K562 (cell line): ENCODE data around the gene TMEM208. TPM values are rescaled to one million over a fixed set of nuclear protein-coding genes. Genes with fewer than 3 reads are reported as not detected.

Experiments
- ETV1 ChIP-seq: fragments of 450-650 bp; conservative IDR thresholded peaks from 2 replicates; pipeline ENCODE4 v1.6.1; 2016; ENCODE audit warnings: missing genetic modification characterization, control low read depth, low read depth, missing compliant biosample characterization
- FOXA3 ChIP-seq, 2 experiments: fragments of 450-650 bp in 1 of 2; sonication (generic) in 1 of 2; formaldehyde crosslinking; IDR thresholded peaks in 1 of 2; conservative IDR thresholded peaks in 1 of 2; 2 replicates each; pipeline versions ENCODE4 v1.4.0 to v1.8.0; 2020 to 2022; ENCODE audit warnings: mild to moderate bottlenecking in 2 of 2, missing genetic modification reagents in 1 of 2
- FOXM1 ChIP-seq, 2 experiments: fragments of 450-650 bp in 1 of 2; sonication (generic) in 1 of 2; formaldehyde crosslinking in 1 of 2; IDR thresholded peaks; 2 replicates each; pipeline versions ENCODE4 v1.6.1 to v1.9.0; 2017 to 2022; ENCODE audit warnings: low read depth in 2 of 2, mild to moderate bottlenecking in 2 of 2, missing genetic modification reagents in 1 of 2, moderate library complexity in 1 of 2
- GMEB1 ChIP-seq: fragments of 250-450 bp; sonication (Bioruptor Pico); IDR thresholded peaks from 2 replicates; pipeline ENCODE4 v1.4.0; 2020; ENCODE audit warnings: mild to moderate bottlenecking
- HDAC1 ChIP-seq, 2 experiments: fragments of 450-650 bp; IDR thresholded peaks; 2 replicates each; pipeline ENCODE4 v1.6.1; 2016 to 2017; ENCODE audit warnings: inconsistent platforms in 1 of 2, mild to moderate bottlenecking in 1 of 2, moderate library complexity in 1 of 2
- NCOA6 ChIP-seq: fragments of 450-650 bp; IDR thresholded peaks from 2 replicates; pipeline ENCODE4 v1.6.1; 2017; ENCODE audit warnings: mild to moderate bottlenecking
- NFYB ChIP-seq: IDR thresholded peaks from 2 replicates; pipeline ENCODE4 v1.6.1; 2011; ENCODE audit warnings: mild to moderate bottlenecking, moderate library complexity; ENCODE audit not compliant: insufficient read length; ENCODE audit errors: extremely low read depth
- POLR2G ChIP-seq: fragments of 200-400 bp; formaldehyde crosslinking; IDR thresholded peaks from 2 replicates; pipeline ENCODE4 v1.6.1; 2017; ENCODE audit warnings: low read depth, mild to moderate bottlenecking, antibody characterized with exemption, low read length, moderate library complexity
- PURB ChIP-seq: sonication (generic); formaldehyde crosslinking; IDR thresholded peaks from 2 replicates; pipeline ENCODE4 v1.9.0; 2021; ENCODE audit warnings: low read depth, mild to moderate bottlenecking, missing genetic modification reagents
- RBM22 ChIP-seq: fragments of 200-400 bp; formaldehyde crosslinking; IDR thresholded peaks from 2 replicates; pipeline ENCODE4 v1.6.1; 2018; ENCODE audit warnings: low read length, low read depth; ENCODE audit not compliant: poor library complexity, severe bottlenecking
- RBM34 ChIP-seq: fragments of 200-400 bp; formaldehyde crosslinking; IDR thresholded peaks from 2 replicates; pipeline ENCODE4 v1.6.1; 2018; ENCODE audit warnings: low read length, borderline replicate concordance; ENCODE audit not compliant: insufficient read depth
- RFX1 ChIP-seq: fragments of 450-650 bp; IDR thresholded peaks from 2 replicates; pipeline ENCODE4 v1.6.1; 2016; ENCODE audit warnings: mild to moderate bottlenecking, moderate library complexity
- TFAP4 ChIP-seq: sonication (generic); formaldehyde crosslinking; IDR thresholded peaks from 2 replicates; pipeline ENCODE4 v1.8.0; 2022; ENCODE audit warnings: missing genetic modification reagents, mild to moderate bottlenecking, moderate library complexity, borderline replicate concordance
- TRIM24 ChIP-seq, 2 experiments: fragments of 450-650 bp; IDR thresholded peaks; 2 replicates each; pipeline ENCODE4 v1.6.1; 2016
- TSC22D4 ChIP-seq: fragments of 450-650 bp; IDR thresholded peaks from 2 replicates; pipeline ENCODE4 v1.6.1; 2016; ENCODE audit warnings: missing genetic modification characterization, missing biosample characterization, control low read depth
- U2AF2 ChIP-seq: fragments of 200-400 bp; formaldehyde crosslinking; optimal IDR thresholded peaks from 2 replicates; pipeline ENCODE3; 2017; ENCODE audit warnings: low read depth, mild to moderate bottlenecking, low read length
- USF1 ChIP-seq: sonication (generic); formaldehyde crosslinking; IDR thresholded peaks from 2 replicates; pipeline ENCODE4 v1.9.0; 2022; ENCODE audit warnings: mild to moderate bottlenecking, missing genetic modification reagents
- USF2 ChIP-seq: sonication (generic); formaldehyde crosslinking; IDR thresholded peaks from 2 replicates; pipeline ENCODE4 v1.5.0; 2020; ENCODE audit warnings: missing genetic modification reagents
- ZNF436 ChIP-seq: fragments of 250-450, 450-650 bp; sonication (Bioruptor Pico); formaldehyde crosslinking; IDR thresholded peaks from 2 replicates; pipeline ENCODE4 v1.7.0; 2020; ENCODE audit warnings: mild to moderate bottlenecking
- polyA plus RNA-seq, 8 experiments: library from polyadenylated mRNA; depleted of rRNA in 4 of 8; stranded (reverse) in 5 of 8; unstranded in 3 of 8; fragments of >200 nt; fragmentation: Nextera tagmentation in 2 of 8; fragmentation: Illumina TruSeq in 1 of 8; extraction: Ambion mirVana in 2 of 8; extraction: Trizol in 1 of 8; gene quantifications; 2 replicates each; pipeline versions ENCODE4 v1.2.1 to v1.2.3, GENCODE V29; 2011 to 2014; ENCODE audit warnings: inconsistent platforms in 1 of 8, missing spikeins in 1 of 8
- total RNA-seq, 7 experiments: library from RNA; depleted of rRNA in 6 of 7; stranded (reverse); fragments of >200 nt in 6 of 7; fragmentation: Illumina TruSeq in 2 of 7; extraction: Trizol in 2 of 7; gene quantifications; 2 replicates each; pipeline versions ENCODE4 v1.2.1 to v1.2.3, GENCODE V29; 2011 to 2021; ENCODE audit warnings: low replicate concordance in 1 of 7

TMEM208 gene
- total and polyA plus RNA-seq, 9 of the 15 experiments (the other 6 are each of a cell fraction or from before 2014, with no cell fraction given): 31.8 to 239 (median 54.3) TPM

- TF ChIP-seq USF1 (CRISPR knock-in tag) (no peak), TSC22D4 (tag) (no peak), ZNF436 (CRISPR knock-in tag) (no peak), TRIM24 (IDR thresholded peaks at IDR 0.05) (no peak), FOXM1 (IDR thresholded peaks at IDR 0.05; ENCODE audit: low read depth) (no peak), FOXM1 (CRISPR knock-in tag; IDR thresholded peaks at IDR 0.05; ENCODE audit: low read depth) (no peak), POLR2G (peak; percentile 84), GMEB1 (CRISPR knock-in tag) (0 out of 2 replicates have a peak, but pooled peaks have one; percentile 42), FOXA3 (CRISPR knock-in tag; conservative IDR thresholded peaks at IDR 0.05 in 1 of 2, IDR thresholded peaks at IDR 0.05 in 1 of 2) (peak in 1 of 2 experiments; percentile 57; a peak in 1 of 4 replicates), RBM34 (no peak), PURB (CRISPR knock-in tag) (no peak), USF2 (CRISPR knock-in tag) (no peak), TFAP4 (peak; percentile 91), RFX1 (no peak), RBM22 (no peak), ETV1 (tag) (peak; percentile 86), HDAC1 (IDR thresholded peaks at IDR 0.05) (peak; percentile 84 to 98; a peak in 3 of 4 replicates), NCOA6 (no peak), U2AF2 (no peak), NFYB (no peak)
These were observed at the start of gene TMEM208 (continued) for GRCh38 chr16:67226804-67227566.
